Kidney (tissue), 14 donors: Measurements from ENCODE around the gene WFS1. TPM values are rescaled to one million over a fixed set of nuclear protein-coding genes. Genes with fewer than 3 reads are reported as not detected.

Source experiments
- DNase-seq, 5 donors: peaks; one replicate each; pipeline ENCODE4 v3.0.0-alpha.2; 2013 to 2020
- FAIRE-seq: peaks from 2 replicates; lab custom pipeline; 2012; peaks lifted over from hg19 to GRCh38; lab: Jason Lieb, UNC
- H3K27ac ChIP-seq, 2 donors: one replicate each; pipeline ENCODE4 v1.7.0; 2013; ENCODE audit warnings: low read depth in 2 of 2, low read length in 2 of 2, inconsistent platforms in 1 of 2
- H3K27me3 ChIP-seq: one replicate; pipeline ENCODE4 v1.7.1; 2013; ENCODE audit warnings: low read length, inconsistent platforms; ENCODE audit not compliant: control insufficient read depth, insufficient read depth
- H3K36me3 ChIP-seq, 3 donors: one replicate each; pipeline versions ENCODE4 v1.7.0 to v1.7.1; 2013; ENCODE audit warnings: low read length in 3 of 3, control low read depth in 1 of 3, inconsistent platforms in 1 of 3; ENCODE audit not compliant: insufficient read depth in 3 of 3, control insufficient read depth in 2 of 3
- H3K4me1 ChIP-seq, 3 donors: one replicate each; pipeline versions ENCODE4 v1.7.0 to v1.7.1; 2013; ENCODE audit warnings: low read length in 3 of 3, inconsistent platforms in 1 of 3, low read depth in 1 of 3; ENCODE audit not compliant: control insufficient read depth in 2 of 3, insufficient read depth in 2 of 3
- H3K4me3 ChIP-seq, 3 donors: one replicate each; pipeline versions ENCODE4 v1.7.0 to v1.8.1; 2013; ENCODE audit warnings: low read length in 3 of 3, control low read depth in 1 of 3, inconsistent platforms in 1 of 3
- H3K9ac ChIP-seq, 3 donors: one replicate each; pipeline versions ENCODE4 v1.7.0 to v1.7.1; 2013; ENCODE audit warnings: low read length in 3 of 3, control low read depth in 1 of 3, inconsistent platforms in 1 of 3
- H3K9me3 ChIP-seq, 3 donors: one replicate each; pipeline versions ENCODE4 v1.7.0 to v1.7.1; 2013; ENCODE audit warnings: low read length in 3 of 3, control low read depth in 1 of 3, inconsistent platforms in 1 of 3; ENCODE audit not compliant: control insufficient read depth in 2 of 3, insufficient read depth in 1 of 3
- intact Hi-C: fragments of 100-400 bp; cut with DNase I; formaldehyde crosslinking; loops from one replicate; pipeline ENCODE4 v1.11.1; 2022
- polyA plus RNA-seq: library from polyadenylated mRNA; stranded (reverse); fragments of 350-450 nt; fragmentation: Illumina TruSeq; extraction: RNeasy Lipid Tissue Mini Kit (QIAGEN cat#74804); gene quantifications from one replicate; pipeline ENCODE4 v1.2.3, GENCODE V29; 2014; ENCODE audit warnings: low read depth, low replicate concordance; ENCODE audit not compliant: insufficient read depth
- total RNA-seq: library from RNA; stranded (reverse); fragmentation: NEBNext Ultra II Directional; extraction: Animal tissue kit (Norgen Biotek cat#: 25700); gene quantifications from one replicate; pipeline ENCODE4 v1.2.1, GENCODE V29; 2021
- TF ChIP-seq, protein P1 (sequence below): IDR thresholded peaks from 3 replicates; pipeline ENCODE4 v1.5.1; 2012; ENCODE audit warnings: mild to moderate bottlenecking, moderate library complexity, borderline replicate concordance; ENCODE audit not compliant: insufficient read depth; ENCODE audit errors: extremely low read depth
- donor health status: control.
- donor health status: control.
- donor health status: control.
- donor health status: control.
- donor health status: control.
- donor health status: DM: yes; HTN: yes; CAD: no.
- donor health status: Normal renal cell carcinoma (clear cell type).

WFS1 gene
- total and polyA plus RNA-seq, 2 donors from 2014 or later: 20.8 to 31.4 TPM

DNA sequence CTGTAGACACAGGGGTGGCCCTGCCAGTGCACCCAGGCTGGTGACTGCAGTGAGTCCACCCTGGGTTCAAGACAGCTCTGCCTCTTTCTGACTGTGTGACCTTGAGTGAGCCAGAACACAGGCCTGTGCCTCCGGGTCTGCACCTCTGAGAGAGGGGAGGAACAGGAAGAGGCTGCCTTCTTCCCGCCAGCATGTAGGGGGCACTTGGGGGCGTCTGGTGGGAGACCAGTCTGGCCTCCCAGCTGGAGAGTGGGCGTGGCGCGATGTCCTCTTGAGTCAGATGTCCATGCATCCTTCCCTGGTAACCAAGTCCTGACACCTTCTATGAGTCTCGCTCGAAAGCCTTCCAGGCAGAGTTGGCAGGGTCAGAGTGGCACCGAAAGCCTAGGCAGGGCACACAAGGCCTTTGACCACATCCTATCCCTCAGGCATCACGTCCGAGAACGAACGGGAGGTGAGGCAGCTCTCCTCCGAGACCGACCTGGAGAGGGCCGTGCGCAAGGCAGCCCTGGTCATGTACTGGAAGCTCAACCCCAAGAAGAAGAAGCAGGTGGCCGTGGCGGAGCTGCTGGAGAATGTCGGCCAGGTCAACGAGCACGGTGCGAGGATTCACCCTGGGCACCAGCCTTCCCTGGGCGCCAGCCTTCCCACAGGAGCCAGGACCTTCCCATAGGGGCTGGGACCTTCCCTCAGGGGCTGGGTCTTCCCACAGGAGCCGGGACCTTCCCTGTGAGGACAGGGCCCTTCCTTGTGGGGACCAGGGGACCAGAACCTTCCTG, 21.3 kb downstream of the WFS1 start:
- Histone ChIP-seq H3K4me3 (no peak overlapping the region), H3K36me3 (peaks cover 0 to 13% (median 12%) of the 10 kb centered on the region in 3 donors), H3K4me1 (no peaks in the 10 kb centered on the region), H3K27me3 (no peaks in the 10 kb centered on the region), H3K27ac (no peak overlapping the region), H3K9ac (no peak overlapping the region), H3K9me3 (no peaks in the 10 kb centered on the region)
- FAIRE-seq (no peak), DNase-seq (no peak)
- intact Hi-C loops: no loop called here
- TF ChIP-seq, protein P1, sequence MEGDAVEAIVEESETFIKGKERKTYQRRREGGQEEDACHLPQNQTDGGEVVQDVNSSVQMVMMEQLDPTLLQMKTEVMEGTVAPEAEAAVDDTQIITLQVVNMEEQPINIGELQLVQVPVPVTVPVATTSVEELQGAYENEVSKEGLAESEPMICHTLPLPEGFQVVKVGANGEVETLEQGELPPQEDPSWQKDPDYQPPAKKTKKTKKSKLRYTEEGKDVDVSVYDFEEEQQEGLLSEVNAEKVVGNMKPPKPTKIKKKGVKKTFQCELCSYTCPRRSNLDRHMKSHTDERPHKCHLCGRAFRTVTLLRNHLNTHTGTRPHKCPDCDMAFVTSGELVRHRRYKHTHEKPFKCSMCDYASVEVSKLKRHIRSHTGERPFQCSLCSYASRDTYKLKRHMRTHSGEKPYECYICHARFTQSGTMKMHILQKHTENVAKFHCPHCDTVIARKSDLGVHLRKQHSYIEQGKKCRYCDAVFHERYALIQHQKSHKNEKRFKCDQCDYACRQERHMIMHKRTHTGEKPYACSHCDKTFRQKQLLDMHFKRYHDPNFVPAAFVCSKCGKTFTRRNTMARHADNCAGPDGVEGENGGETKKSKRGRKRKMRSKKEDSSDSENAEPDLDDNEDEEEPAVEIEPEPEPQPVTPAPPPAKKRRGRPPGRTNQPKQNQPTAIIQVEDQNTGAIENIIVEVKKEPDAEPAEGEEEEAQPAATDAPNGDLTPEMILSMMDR: no peak

DNA sequence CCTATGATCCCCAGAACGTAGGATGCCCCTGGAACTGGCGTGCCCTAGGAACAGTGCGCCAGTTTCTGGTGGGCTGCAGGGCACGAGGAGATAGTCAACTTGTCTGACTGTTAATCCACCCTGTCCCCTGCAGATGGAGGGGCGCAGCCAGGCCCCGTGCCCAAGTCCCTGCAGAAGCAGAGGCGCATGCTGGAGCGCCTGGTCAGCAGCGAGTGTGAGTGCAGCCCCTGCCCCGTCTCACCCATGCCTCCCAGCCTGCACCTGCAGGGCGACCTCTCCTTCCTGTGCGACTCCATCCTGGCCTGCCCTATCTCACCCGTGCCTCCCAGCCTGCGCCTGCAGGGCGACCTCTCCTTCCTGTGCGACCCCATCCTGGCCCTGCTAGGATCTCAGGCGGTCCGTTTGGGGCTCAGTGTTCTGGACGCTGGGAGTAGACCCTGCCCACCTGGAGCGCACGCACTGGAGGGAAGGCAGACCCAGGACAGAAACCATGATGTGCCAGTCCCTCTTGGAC, 22.2 kb downstream of the WFS1 start:
- H3K4me1 ChIP-seq: no peaks in the 10 kb centered on the region
- H3K9me3 ChIP-seq: no peaks in the 10 kb centered on the region
- peaks cover 0 to 11% (median 10%) of the 10 kb centered on the region in 3 donors for H3K36me3 ChIP-seq
- no peak overlapping the region for H3K4me3 ChIP-seq
- intact Hi-C loops: no loop called here
- DNase-seq (no peak), FAIRE-seq (no peak)
- TF ChIP-seq, protein P1: no peak
- no peaks in the 10 kb centered on the region for H3K27me3 ChIP-seq
- no peak overlapping the region for H3K27ac ChIP-seq
- no peak overlapping the region for H3K9ac ChIP-seq

DNA sequence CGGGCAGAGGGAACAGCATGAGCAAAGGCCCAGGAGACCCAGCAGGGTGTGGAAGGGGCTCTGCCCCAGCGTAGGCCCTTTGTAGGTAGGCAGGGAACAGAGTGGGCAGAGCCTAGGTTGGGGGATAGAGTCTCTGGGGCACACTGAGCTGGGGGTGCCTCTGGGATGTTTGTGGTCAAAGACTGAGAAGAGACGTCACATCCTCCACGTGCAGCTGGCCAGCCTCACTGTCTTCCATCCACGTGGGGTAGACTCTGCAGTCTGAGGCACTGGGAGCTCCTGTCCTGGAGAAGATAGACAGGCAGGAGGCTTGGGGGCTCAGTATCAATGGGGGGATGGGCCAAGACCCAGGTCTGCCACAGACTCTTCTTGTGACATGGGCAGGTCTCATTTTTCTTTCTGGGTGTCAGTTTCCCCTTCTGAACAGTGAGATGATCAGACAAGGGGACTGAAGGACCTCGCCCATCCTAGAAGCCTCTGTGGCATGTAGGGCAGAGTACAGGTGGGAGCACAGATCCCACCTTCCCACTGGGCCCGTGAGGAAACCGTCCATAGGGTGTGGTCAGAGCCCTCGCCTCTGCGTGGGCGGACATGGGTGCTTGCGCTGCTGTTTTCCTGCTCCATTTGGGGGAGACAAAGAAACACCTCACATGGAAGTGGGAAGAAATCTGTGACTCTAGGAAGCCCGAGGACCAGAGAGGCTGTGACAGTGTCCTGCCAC, 22.9 kb downstream of the WFS1 start:
- Histone ChIP-seq H3K36me3 (peaks cover 0 to 11% (median 6%) of the 10 kb centered on the region in 3 donors), H3K9ac (no peak overlapping the region), H3K9me3 (no peaks in the 10 kb centered on the region), H3K4me3 (no peak overlapping the region), H3K4me1 (no peaks in the 10 kb centered on the region), H3K27me3 (no peaks in the 10 kb centered on the region), H3K27ac (no peak overlapping the region)
- TF ChIP-seq, protein P1: no peak
- no peak for DNase-seq
- intact Hi-C loops: no loop called here
- no peak for FAIRE-seq
